ENCODE data around the gene IFIT3.

Gene IFIT3

GRCh38 chr10:89357096-89357495 lies 29.3 kb downstream of the IFIT3 start:
- no peak for DNase-seq (ENCODE audit: low read depth in 1 of 2, low spot score in 1 of 2)

GRCh38 chr10:89357975-89358374 lies 30.2 kb downstream of the IFIT3 start:
- DNase-seq (ENCODE audit: low read depth in 1 of 2, low spot score in 1 of 2), result no peak

- DNase-seq (ENCODE audit: low read depth in 1 of 2, low spot score in 1 of 2), result no peak
These were observed 32.4 kb downstream of the IFIT3 start for GRCh38 chr10:89360157-89360556.

GRCh38 chr10:89362929-89363328 lies 35.1 kb downstream of the IFIT3 start:
- DNase-seq (ENCODE audit: low read depth in 1 of 2, low spot score in 1 of 2), result no peak

GRCh38 chr10:89363729-89364442 lies 36.1 kb downstream of the IFIT3 start:
- no peak for DNase-seq (ENCODE audit: low read depth in 1 of 2, low spot score in 1 of 2)

GRCh38 chr10:89364531-89364930 lies 36.7 kb downstream of the IFIT3 start:
- DNase-seq (ENCODE audit: low read depth in 1 of 2, low spot score in 1 of 2), result no peak

- no peak for DNase-seq (ENCODE audit: low read depth in 1 of 2, low spot score in 1 of 2)
These were observed 39.7 kb downstream of the IFIT3 start for GRCh38 chr10:89367529-89367928.

GRCh38 chr10:89368129-89368528 lies 40.3 kb downstream of the IFIT3 start:
- DNase-seq (ENCODE audit: low read depth in 1 of 2, low spot score in 1 of 2), result no peak

GRCh38 chr10:89369156-89370105 lies 41.6 kb downstream of the IFIT3 start:
- no peak for DNase-seq (ENCODE audit: low read depth in 1 of 2, low spot score in 1 of 2)

- no peak for DNase-seq (ENCODE audit: low read depth in 1 of 2, low spot score in 1 of 2)
These were observed 43.3 kb downstream of the IFIT3 start for GRCh38 chr10:89371079-89371478.

GRCh38 chr10:89371987-89372386 lies 44.2 kb downstream of the IFIT3 start:
- DNase-seq (ENCODE audit: low read depth in 1 of 2, low spot score in 1 of 2), result no peak

- no peak for DNase-seq (ENCODE audit: low read depth in 1 of 2, low spot score in 1 of 2)
These were observed 46.3 kb downstream of the IFIT3 start for GRCh38 chr10:89373916-89374711.

GRCh38 chr10:89374713-89375141 lies 46.9 kb downstream of the IFIT3 start:
- no peak for DNase-seq (ENCODE audit: low read depth in 1 of 2, low spot score in 1 of 2)

- DNase-seq (ENCODE audit: low read depth in 1 of 2, low spot score in 1 of 2), result no peak
These were observed 50.2 kb downstream of the IFIT3 start, which contains the start of gene IFIT1B for GRCh38 chr10:89377705-89378637. IFIT1B (plus strand) TSS chr10:89378056; CDS start chr10:89378136, 80 bp downstream.

- DNase-seq (ENCODE audit: low read depth in 1 of 2, low spot score in 1 of 2), result no peak
These were observed 51.3 kb downstream of the IFIT3 start for GRCh38 chr10:89379103-89379502.

- DNase-seq (ENCODE audit: low read depth in 1 of 2, low spot score in 1 of 2), result no peak
These were observed 55.0 kb downstream of the IFIT3 start for GRCh38 chr10:89382757-89383156.

- DNase-seq (ENCODE audit: low read depth in 1 of 2, low spot score in 1 of 2), result no peak
These were observed 56.9 kb downstream of the IFIT3 start for GRCh38 chr10:89384474-89385340.

- no peak for DNase-seq (ENCODE audit: low read depth in 1 of 2, low spot score in 1 of 2)
These were observed 61.0 kb downstream of the IFIT3 start for GRCh38 chr10:89388806-89389205.

GRCh38 chr10:89389254-89389653 lies 61.5 kb downstream of the IFIT3 start:
- no peak for DNase-seq (ENCODE audit: low read depth in 1 of 2, low spot score in 1 of 2)

Measured in activated T-helper 1 cell treated with anti-CD3 and anti-CD28 coated beads, Interleukin-2, amount 50 U/mL, for 16 hours (primary cell).